ENCODE measurements around the gene EYA2.

Gene EYA2

GRCh38 chr20:46984405-46984804 lies 89.8 kb downstream of the EYA2 start:
- peak in 1 of 2 experiments; percentile 5 for DNase-seq

DNA sequence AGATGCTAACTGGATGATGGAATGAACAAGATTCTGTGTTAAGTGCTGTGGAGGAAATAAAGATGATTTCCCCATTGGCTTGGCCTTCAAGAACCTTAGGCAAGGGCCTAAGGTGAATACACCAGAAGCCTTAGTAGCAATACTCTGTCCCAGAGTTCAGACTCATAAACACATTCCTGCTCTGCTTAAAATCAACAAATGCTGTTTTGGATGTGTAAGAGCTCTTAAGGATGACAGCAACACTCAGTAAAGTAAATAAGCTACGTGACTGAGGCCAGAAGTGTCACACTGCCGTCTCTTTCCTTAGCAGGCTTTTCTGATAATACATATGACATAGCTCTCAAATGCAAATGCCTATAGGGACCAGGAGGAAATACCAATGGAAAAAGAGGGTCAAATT lies 90.6 kb downstream of the EYA2 start:
- no peak for DNase-seq

DNA sequence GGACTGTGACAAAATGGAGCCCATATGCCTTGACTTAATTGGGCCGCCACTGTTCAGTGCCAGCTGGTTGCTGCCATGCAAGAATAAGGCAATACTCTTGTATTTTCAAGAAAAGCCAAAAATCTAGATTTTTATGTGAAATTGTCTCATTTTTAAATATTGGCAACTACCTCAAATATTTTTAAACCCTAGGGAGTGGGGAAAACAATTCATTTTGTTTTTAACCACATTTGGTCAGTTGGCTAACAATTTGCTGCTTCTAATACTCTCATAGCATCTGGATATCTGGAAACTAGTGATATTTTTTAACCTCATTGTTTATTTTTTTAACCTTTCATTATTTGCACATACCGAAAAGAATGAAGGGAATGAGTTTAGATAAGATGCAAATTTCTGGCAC lies 91.0 kb downstream of the EYA2 start:
- DNase-seq = no peak

- no peak for DNase-seq
These were observed 92.4 kb downstream of the EYA2 start for GRCh38 chr20:46987001-46987400.

- no peak for DNase-seq
These were observed 95.5 kb downstream of the EYA2 start for GRCh38 chr20:46990017-46990595.

DNA sequence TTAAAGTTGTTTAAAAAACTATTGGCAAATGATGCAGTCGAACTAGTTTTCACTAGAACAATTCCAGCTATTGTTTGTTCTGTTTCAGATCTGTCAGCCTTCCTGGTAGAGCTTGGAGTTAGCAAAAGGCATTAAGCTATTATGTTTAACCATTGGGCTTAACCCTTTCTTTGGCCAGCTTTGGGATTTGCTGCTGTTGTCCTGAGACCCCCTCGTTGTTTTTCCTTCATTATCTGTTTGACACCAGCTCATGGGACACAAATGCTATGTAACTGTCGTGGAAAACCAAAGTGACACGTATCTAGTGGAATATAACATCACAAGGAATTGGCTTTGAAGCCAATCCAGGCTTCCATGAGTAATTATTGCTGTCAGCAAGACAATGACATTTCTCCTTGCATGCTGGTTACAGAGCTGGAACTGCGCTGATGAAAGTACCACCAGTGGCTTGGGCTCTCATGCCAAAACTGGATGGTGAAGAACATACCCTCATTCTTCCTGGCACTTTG lies 96.0 kb downstream of the EYA2 start:
- DNase-seq = no peak

DNA sequence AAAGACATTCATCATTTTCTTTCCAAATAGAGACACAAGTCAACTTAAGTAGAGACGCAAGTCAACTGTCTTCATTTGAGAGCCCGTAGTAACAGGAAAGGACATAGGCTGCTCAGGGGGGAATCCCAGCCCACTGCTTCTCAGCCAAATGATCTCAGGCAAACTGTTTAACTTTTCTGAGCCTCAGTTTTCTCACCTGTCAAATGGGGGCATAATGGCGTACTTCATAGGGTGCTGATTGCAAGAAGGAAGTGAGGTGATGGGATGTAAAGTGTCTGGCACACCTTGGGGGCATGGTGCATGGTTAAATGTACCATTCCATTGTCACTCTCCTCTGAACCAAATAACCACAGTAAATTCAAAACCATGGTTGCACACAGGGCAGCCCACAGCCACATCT lies 96.5 kb downstream of the EYA2 start:
- no peak for DNase-seq

GRCh38 chr20:46991880-46992639 lies 97.4 kb downstream of the EYA2 start:
- DNase-seq = no peak

GRCh38 chr20:46992640-46993035 lies 98.0 kb downstream of the EYA2 start:
- no peak for DNase-seq

- no peak for DNase-seq
These were observed 98.9 kb downstream of the EYA2 start for GRCh38 chr20:46993465-46994095.

DNA sequence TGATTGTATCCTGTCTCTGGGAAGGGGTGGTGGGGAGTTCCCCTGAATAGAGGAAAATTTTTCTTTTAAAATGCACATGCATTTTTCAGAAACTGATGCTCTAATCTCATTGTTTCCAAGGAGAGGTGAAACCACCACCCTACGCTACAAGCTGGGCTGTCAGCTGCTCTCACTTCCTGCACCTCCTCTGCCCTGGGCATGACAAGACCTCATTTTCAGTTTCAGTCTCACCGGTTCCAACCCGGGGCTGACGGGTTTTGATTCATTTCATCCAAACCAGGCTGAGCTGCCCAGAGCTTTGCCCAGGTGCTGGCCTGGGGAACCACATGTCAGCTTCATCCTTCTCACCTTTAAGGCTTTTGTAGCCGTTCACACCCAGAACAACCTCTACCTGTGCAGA lies 99.7 kb downstream of the EYA2 start:
- no peak for DNase-seq

- no peak for DNase-seq
These were observed 101.0 kb downstream of the EYA2 start for GRCh38 chr20:46995561-46996142.

GRCh38 chr20:46997187-46997586 lies 102.5 kb downstream of the EYA2 start:
- no peak for DNase-seq

- no peak for DNase-seq
These were observed 104.0 kb downstream of the EYA2 start for GRCh38 chr20:46998477-46999240.

GRCh38 chr20:46999801-47000465 lies 105.3 kb downstream of the EYA2 start:
- DNase-seq = no peak

GRCh38 chr20:47003223-47003622 lies 108.6 kb downstream of the EYA2 start:
- DNase-seq = no peak

GRCh38 chr20:47004179-47004578 lies 109.5 kb downstream of the EYA2 start:
- DNase-seq = no peak

GRCh38 chr20:47007826-47008655 lies 113.4 kb downstream of the EYA2 start:
- DNase-seq = no peak

GRCh38 chr20:47008842-47009518 lies 114.3 kb downstream of the EYA2 start:
- DNase-seq = no peak

GRCh38 chr20:47009784-47010183 lies 115.1 kb downstream of the EYA2 start:
- no peak for DNase-seq

- no peak for DNase-seq
These were observed 117.3 kb downstream of the EYA2 start for GRCh38 chr20:47011984-47012383.
